NB4 (cell line): Measurements from ENCODE around the gene TRAF7.

Experiments used
- MAX ChIP-seq: IDR thresholded peaks from 2 replicates; pipeline ENCODE4 v1.6.1; 2011; ENCODE audit warnings: low read depth, low read length
- TF ChIP-seq, protein P1 (sequence below): IDR thresholded peaks from one replicate; pipeline ENCODE4 v1.5.1; 2012; ENCODE audit warnings: low read depth, low read length

DNA sequence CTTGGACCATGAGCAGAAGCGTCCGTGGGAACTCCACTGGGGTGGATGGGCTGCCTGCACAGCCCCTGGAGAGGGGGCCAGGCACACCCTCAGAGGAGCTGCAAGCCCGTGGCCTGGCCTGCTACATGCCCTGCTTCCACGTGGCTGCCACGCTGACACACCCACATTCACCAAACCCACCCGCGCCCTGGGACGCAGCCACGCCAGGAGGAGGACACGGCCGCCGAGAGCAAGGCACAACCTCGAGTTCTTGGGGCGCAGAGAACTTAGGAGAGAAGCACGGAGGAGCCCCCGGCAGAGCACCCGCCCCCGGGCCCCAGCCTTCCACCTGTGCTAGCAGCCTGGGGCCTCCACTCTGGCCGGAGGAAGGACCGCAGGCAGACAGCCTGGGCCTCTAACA, 22.0 kb downstream of the TRAF7 start:
- TF ChIP-seq MAX = no peak
- TF ChIP-seq, protein P1, sequence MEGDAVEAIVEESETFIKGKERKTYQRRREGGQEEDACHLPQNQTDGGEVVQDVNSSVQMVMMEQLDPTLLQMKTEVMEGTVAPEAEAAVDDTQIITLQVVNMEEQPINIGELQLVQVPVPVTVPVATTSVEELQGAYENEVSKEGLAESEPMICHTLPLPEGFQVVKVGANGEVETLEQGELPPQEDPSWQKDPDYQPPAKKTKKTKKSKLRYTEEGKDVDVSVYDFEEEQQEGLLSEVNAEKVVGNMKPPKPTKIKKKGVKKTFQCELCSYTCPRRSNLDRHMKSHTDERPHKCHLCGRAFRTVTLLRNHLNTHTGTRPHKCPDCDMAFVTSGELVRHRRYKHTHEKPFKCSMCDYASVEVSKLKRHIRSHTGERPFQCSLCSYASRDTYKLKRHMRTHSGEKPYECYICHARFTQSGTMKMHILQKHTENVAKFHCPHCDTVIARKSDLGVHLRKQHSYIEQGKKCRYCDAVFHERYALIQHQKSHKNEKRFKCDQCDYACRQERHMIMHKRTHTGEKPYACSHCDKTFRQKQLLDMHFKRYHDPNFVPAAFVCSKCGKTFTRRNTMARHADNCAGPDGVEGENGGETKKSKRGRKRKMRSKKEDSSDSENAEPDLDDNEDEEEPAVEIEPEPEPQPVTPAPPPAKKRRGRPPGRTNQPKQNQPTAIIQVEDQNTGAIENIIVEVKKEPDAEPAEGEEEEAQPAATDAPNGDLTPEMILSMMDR = no peak
